GM12873 (cell line): ENCODE measurements around the gene LMCD1.

ENCODE experiments used
- CTCF ChIP-seq: IDR thresholded peaks from 2 replicates; pipeline ENCODE4 v1.5.1; 2012; ENCODE audit warnings: low read depth, mild to moderate bottlenecking, moderate library complexity, low read length, control low read depth; ENCODE audit not compliant: insufficient read depth; ENCODE audit errors: missing control alignments

The LMCD1 gene

DNA sequence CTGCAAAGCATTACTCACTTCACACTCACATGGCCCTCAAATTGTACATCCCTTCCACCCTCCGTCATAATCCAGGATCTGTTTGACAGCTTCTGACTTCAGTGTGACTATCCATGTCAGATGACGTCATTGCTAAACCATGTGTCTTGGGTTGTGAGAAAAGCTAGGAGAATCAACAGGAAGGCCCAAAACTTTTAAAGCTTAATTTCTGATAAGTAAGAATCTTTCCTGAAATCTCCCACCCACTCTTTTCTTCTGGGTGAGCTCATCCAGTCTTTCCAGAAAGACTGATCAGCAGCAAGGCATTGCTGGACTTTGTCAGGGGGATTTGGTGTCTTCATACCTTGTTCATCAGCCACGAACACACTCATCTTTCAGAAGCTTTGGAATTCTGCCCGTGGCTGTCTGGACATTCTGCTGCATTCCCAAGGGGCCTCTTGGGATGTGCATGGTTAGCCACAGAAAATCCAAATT, 11.5 kb upstream of the LMCD1 start:
- TF ChIP-seq CTCF, result no peak

GRCh38 chr3:8491271-8492144, 10.1 kb upstream of the LMCD1 start:
- TF ChIP-seq CTCF, result no peak

DNA sequence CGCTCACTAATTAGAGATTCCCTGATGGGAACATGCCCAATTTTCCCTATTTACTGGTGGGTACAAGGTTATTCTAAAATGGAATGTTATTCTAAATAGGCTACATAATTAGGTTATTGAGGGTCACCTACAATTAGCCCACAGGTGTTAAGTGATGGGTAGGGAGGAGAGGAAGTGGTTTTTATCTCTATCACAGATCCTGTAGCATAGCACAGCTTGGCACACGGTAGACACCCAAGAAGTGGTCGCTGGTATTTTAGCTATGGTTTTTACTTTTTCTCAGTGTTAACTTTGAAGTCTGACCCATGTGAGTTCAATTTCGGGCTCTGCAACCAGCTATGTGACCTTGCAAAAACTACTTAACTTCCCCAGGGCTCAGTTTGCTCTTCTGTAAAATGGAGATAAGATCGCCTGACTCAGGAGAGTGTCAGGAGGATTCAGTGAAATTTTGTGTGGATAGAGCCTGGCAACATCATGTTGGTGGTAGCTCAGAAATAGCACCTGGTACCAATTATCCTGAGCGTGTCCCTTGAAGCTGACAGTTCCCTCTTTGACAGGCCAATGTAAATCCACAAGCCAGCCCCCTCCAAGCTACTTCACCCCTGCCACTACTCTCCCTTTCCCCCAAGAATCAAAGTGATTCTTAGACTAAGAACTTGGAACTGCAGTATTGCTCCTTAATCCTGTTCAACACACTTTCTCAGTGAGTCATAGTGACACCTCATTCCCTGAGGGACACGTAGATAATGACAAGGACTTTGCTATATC, 8.7 kb upstream of the LMCD1 start:
- TF ChIP-seq CTCF, result no peak

- no peak for TF ChIP-seq CTCF
Observed at GRCh38 chr3:8493744-8494143, 7.9 kb upstream of the LMCD1 start.

GRCh38 chr3:8494327-8494726, 7.3 kb upstream of the LMCD1 start:
- TF ChIP-seq CTCF, result no peak

GRCh38 chr3:8497582-8497981, 4.0 kb upstream of the LMCD1 start:
- TF ChIP-seq CTCF, result no peak

DNA sequence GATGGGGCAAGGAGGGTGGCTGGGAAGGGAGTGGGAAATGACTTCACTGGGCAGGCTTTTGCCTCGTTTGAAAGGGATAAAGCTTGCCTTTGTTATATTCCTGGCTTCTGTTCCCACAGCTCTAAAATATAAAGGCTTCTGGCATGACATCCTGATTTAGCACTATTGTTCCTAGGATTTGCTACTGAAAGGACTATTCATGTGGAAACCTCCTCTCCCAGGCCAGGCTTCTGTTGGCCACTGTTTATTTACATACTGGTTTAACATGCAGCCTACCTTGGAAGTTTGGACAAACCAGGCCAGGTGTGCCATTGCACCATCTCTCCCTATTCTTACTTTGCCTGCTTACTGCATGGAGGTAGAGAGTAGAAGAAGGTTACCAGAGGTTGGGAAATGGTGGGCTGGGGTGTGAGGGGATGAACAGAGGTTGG, 2.4 kb upstream of the LMCD1 start:
- no peak for TF ChIP-seq CTCF
